Loucy (cell line): ENCODE results near the gene HOXA5.

Experiments
- CTCF ChIP-seq: fragments of 200-600 bp; sonication (generic); conservative IDR thresholded peaks from 2 replicates; pipeline ENCODE4 v1.5.1; 2014; ENCODE audit warnings: mild to moderate bottlenecking, antibody characterized with exemption, low read length
- EZH2phosphoT487 ChIP-seq: fragments of 200-600 bp; IDR thresholded peaks from 2 replicates; pipeline ENCODE4 v1.6.1; 2018; ENCODE audit warnings: antibody characterized with exemption, mild to moderate bottlenecking, moderate library complexity, borderline replicate concordance

- TF ChIP-seq CTCF (no peak), EZH2phosphoT487 (no peak)
Measured at GRCh38 chr7:27173511-27173955, 30.1 kb upstream of the HOXA5 start.
